Lung (tissue), 12 donors: ENCODE data around the gene TNIK. TPM values are rescaled to one million over a fixed set of nuclear protein-coding genes. Genes with fewer than 3 reads are reported as not detected.

ENCODE experiments used
- ATAC-seq: fragments of 200-7000 bp; cut with Tn5 transposase; one replicate; pipeline ENCODE4 v1.9.1; 2020; ENCODE audit warnings: moderate number of reproducible peaks; ENCODE audit not compliant: insufficient read depth, low FRiP score
- DNase-seq, 3 donors: peaks; one replicate each; pipeline ENCODE4 v3.0.0-alpha.2; 2013 to 2017
- H3K27ac ChIP-seq, 2 donors: one replicate each; pipeline ENCODE4 v1.5.1; 2013; ENCODE audit warnings: mild to moderate bottlenecking in 2 of 2, moderate library complexity in 2 of 2, control low read depth in 1 of 2, inconsistent platforms in 1 of 2, low read depth in 1 of 2, low read length in 1 of 2
- H3K27me3 ChIP-seq, 3 donors: one replicate each; pipeline ENCODE4 v1.5.1; 2013; ENCODE audit warnings: low read length in 2 of 3; ENCODE audit not compliant: control insufficient read depth in 3 of 3, insufficient read depth in 3 of 3
- H3K36me3 ChIP-seq, 4 donors: one replicate each; pipeline ENCODE4 v1.5.1; 2013; ENCODE audit warnings: low read length in 4 of 4, mild to moderate bottlenecking in 1 of 4, moderate library complexity in 1 of 4; ENCODE audit not compliant: control insufficient read depth in 4 of 4, insufficient read depth in 4 of 4
- H3K4me1 ChIP-seq, 5 donors: one replicate each; pipeline ENCODE4 v1.5.1; 2013; ENCODE audit warnings: low read length in 5 of 5, mild to moderate bottlenecking in 2 of 5, moderate library complexity in 1 of 5; ENCODE audit not compliant: control insufficient read depth in 5 of 5, insufficient read depth in 5 of 5
- H3K4me3 ChIP-seq: one replicate; pipeline ENCODE4 v1.5.1; 2013; ENCODE audit warnings: mild to moderate bottlenecking, control low read depth, moderate library complexity
- H3K9ac ChIP-seq, 2 donors: one replicate each; pipeline ENCODE4 v1.5.1; 2013; ENCODE audit warnings: low read length in 2 of 2, control low read depth in 1 of 2; ENCODE audit not compliant: insufficient read depth in 1 of 2
- H3K9me3 ChIP-seq, 4 donors: one replicate each; pipeline ENCODE4 v1.5.1; 2013; ENCODE audit warnings: low read length in 3 of 4, mild to moderate bottlenecking in 1 of 4, moderate library complexity in 1 of 4; ENCODE audit not compliant: control insufficient read depth in 4 of 4, insufficient read depth in 3 of 4
- WGBS, 2 donors: extraction: QIAGEN DNeasy Blood & Tissue Kit; methylation state at CpG; one replicate each; pipeline ENCODE4 v1.1.7; 2013; 5-methylcytosine and 5-hydroxymethylcytosine counted together
- polyA plus RNA-seq, 2 donors: library from polyadenylated mRNA; stranded (reverse); fragments of 200-250 nt; gene quantifications; one replicate each; pipeline ENCODE4 v1.2.1, GENCODE V29; 2013
- total RNA-seq, 2 donors: library from RNA; depleted of rRNA in 1 of 2; stranded (reverse); fragments of >200 nt in 1 of 2; gene quantifications; one replicate each; pipeline ENCODE4 v1.2.1, GENCODE V29; 2014 to 2021
- TF ChIP-seq, protein P1 (sequence below): IDR thresholded peaks from 2 replicates; pipeline ENCODE4 v1.5.1; 2012; ENCODE audit warnings: mild to moderate bottlenecking; ENCODE audit errors: control extremely low read depth, extremely low read depth
- donor health status: control.
- donor health status: control.
- donor health status: Bipolar disorder and iron deficiency.
- donor health status: healthy.
- donor health status: DM: yes; HTN: yes; CAD: no.

TNIK gene
- total and polyA plus RNA-seq, 4 donors: 9.4 to 36.3 (median 14.3) TPM

DNA sequence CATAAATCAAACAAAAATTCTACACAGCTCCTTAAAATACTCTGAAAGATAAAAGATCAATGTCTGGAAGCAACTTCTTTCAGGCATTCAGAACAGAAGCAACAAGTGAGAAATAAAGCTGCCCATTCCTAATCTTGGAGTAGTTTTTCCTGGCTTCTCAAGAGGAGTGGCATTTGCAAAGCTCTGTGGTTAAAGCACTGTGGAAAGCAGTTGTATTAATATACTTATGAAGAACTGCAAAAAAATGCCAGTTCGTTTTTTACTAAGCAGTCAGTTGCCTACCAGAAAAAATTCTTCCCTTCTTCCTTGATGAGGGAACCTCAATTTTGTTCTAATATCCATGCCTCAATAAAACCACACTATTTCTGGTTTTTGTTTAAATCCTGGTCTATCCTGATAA, 197.8 kb downstream of the TNIK start:
- no peak overlapping the region for H3K27ac ChIP-seq
- 46 to 68% methylated on average over 1 of the region's 1 CpG for WGBS, 2 donors

DNA sequence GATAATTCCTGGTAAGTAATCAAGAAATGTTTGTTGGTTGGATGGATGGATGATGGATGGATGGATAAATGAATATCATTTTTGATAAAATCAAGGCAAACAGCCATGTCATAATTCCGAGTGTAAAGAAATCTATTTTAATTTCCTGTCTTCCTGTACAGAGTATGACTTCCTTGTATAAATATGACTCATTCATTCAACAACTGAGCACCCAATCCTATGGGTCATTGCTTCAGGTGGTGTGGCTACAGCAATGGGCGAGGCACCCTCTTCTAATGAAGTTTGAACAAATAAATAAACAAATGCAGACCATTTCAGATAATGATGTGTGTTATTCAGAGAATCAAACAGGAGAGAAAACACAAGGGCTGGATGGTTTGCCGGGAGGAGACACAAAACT, 198.7 kb downstream of the TNIK start:
- no peak overlapping the region for H3K9ac ChIP-seq
- 63 to 74% methylated on average over 3 of the region's 3 CpGs for WGBS, 2 donors
- peaks cover 0 to 44% (median 3%) of the 10 kb centered on the region in 5 donors for H3K4me1 ChIP-seq
- no peaks in the 10 kb centered on the region for H3K9me3 ChIP-seq
- H3K4me3 ChIP-seq: no peak overlapping the region
- no peak overlapping the region for H3K27ac ChIP-seq
- H3K36me3 ChIP-seq: no peaks in the 10 kb centered on the region
- DNase-seq (no peak), ATAC-seq (peak; percentile 35)
- no peaks in the 10 kb centered on the region for H3K27me3 ChIP-seq
- TF ChIP-seq, protein P1, sequence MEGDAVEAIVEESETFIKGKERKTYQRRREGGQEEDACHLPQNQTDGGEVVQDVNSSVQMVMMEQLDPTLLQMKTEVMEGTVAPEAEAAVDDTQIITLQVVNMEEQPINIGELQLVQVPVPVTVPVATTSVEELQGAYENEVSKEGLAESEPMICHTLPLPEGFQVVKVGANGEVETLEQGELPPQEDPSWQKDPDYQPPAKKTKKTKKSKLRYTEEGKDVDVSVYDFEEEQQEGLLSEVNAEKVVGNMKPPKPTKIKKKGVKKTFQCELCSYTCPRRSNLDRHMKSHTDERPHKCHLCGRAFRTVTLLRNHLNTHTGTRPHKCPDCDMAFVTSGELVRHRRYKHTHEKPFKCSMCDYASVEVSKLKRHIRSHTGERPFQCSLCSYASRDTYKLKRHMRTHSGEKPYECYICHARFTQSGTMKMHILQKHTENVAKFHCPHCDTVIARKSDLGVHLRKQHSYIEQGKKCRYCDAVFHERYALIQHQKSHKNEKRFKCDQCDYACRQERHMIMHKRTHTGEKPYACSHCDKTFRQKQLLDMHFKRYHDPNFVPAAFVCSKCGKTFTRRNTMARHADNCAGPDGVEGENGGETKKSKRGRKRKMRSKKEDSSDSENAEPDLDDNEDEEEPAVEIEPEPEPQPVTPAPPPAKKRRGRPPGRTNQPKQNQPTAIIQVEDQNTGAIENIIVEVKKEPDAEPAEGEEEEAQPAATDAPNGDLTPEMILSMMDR: no peak

More for the DNA sequence above, 197.8 kb downstream of the TNIK start:
- Histone ChIP-seq H3K36me3 (no peaks in the 10 kb centered on the region), H3K27me3 (no peaks in the 10 kb centered on the region), H3K4me1 (peaks cover 0 to 42% (median 5%) of the 10 kb centered on the region in 5 donors), H3K9ac (no peak overlapping the region), H3K9me3 (no peaks in the 10 kb centered on the region), H3K4me3 (no peak overlapping the region)
- TF ChIP-seq, protein P1: no peak
- DNase-seq: no peak
- ATAC-seq: no peak

DNA sequence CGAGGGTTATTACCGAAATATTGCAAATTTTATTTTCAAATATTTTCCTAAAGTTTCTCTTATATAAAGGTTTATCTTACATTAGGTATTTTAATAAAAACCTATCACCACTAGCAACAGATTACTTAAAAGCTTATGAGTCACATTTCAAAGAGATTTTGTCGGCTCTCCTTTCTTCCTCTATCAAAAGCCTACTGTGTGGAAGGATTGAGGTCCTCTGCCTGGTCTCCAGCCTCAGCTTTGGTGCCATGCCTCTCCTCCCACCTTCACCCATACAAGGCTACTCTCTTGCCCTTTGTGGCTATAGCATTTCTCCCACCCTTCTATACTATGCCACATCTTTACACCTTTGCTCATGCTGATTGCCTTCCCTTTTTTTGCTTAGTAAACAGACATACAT, 199.3 kb downstream of the TNIK start:
- Histone ChIP-seq H3K9ac (no peak overlapping the region), H3K27ac (no peak overlapping the region), H3K36me3 (no peaks in the 10 kb centered on the region), H3K4me1 (peaks cover 0 to 39% (median 2%) of the 10 kb centered on the region in 5 donors), H3K9me3 (no peaks in the 10 kb centered on the region), H3K4me3 (no peak overlapping the region), H3K27me3 (no peaks in the 10 kb centered on the region)
- WGBS, 2 donors: 90 to 94% methylated on average over 3 of the region's 3 CpGs
- TF ChIP-seq, protein P1: no peak
- no peak for ATAC-seq
- DNase-seq: no peak

DNA sequence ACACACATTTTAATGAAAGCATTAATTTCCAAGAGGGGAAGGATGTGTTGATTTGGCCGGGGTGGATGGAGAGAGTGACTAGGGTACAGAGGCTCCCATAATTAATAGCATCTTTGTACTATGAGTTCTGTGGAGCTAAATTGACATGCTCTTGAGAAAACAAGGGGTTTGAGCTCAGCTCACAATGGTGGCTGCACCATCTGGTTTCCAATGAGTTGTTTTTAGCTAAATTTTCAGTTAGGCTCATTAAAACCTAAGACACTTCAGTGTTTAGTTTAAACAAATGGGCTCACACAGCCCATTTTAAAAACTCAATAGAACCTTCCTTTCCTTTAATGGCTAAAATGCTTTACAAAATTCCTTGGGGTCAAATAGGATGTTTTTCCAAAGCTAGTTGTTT, 199.7 kb downstream of the TNIK start:
- Histone ChIP-seq H3K27me3 (no peaks in the 10 kb centered on the region), H3K9me3 (no peaks in the 10 kb centered on the region), H3K9ac (no peak overlapping the region), H3K4me1 (peaks cover 0 to 37% (median under 1%) of the 10 kb centered on the region in 5 donors), H3K36me3 (no peaks in the 10 kb centered on the region), H3K4me3 (no peak overlapping the region), H3K27ac (no peak overlapping the region)
- no peak for ATAC-seq
- TF ChIP-seq, protein P1: no peak
- DNase-seq: no peak
- WGBS, 2 donors: 89 to 93% methylated on average over 1 of the region's 1 CpG
